Ovary (tissue), 3 donors: ENCODE data around the gene VAV2.

ENCODE experiments used
- CTCF ChIP-seq, 3 donors: fragments of 450-650 bp in 2 of 3; fragments of 200-600 bp in 1 of 3; IDR thresholded peaks; one replicate each; pipeline versions ENCODE4 v1.5.1 to v1.8.0; 2016 to 2022; ENCODE audit warnings: antibody characterized with exemption in 3 of 3, mild to moderate bottlenecking in 1 of 3
- POLR2A ChIP-seq: fragments of 450-650 bp; IDR thresholded peaks from one replicate; pipeline ENCODE4 v1.6.1; 2017; ENCODE audit warnings: antibody characterized with exemption, mild to moderate bottlenecking, moderate library complexity
- donor health status: DM: no; HTN: no; CAD: no.

- no peak for TF ChIP-seq POLR2A
- TF ChIP-seq CTCF (IDR thresholded peaks at IDR 0.05), result no peak
These were observed 109.0 kb downstream of the VAV2 start for GRCh38 chr9:133882849-133883755.
